T-helper 22 cell (primary cell): Measurements from ENCODE around the gene ARL17A.
"Not testable (repeated sequence)": the region's sequence is repeated elsewhere in the genome, so short reads cannot be mapped to it uniquely, and the experiment has no call there.

Source experiments
- DNase-seq: peaks from one replicate; pipeline ENCODE4 v3.0.0-alpha.2; 2020; ENCODE audit warnings: low read depth

The ARL17A gene

DNA sequence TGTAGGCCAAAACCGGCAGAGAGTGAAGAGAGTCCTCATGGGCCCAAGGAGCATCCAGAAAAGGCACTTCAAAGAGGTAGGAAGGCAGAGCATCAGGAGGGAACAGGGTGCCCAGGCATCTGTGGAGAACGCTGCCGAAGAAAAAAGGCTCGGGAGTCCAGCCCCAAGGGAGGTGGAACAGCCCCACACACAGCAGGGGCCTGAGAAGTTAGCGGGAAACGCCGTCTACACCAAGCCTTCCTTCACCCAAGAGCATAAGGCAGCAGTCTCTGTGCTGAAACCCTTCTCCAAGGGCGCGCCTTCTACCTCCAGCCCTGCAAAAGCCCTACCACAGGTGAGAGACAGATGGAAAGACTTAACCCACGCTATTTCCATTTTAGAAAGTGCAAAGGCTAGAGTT is 30.9 kb downstream of the ARL17A start:
- DNase-seq: not testable (repeated sequence)

DNA sequence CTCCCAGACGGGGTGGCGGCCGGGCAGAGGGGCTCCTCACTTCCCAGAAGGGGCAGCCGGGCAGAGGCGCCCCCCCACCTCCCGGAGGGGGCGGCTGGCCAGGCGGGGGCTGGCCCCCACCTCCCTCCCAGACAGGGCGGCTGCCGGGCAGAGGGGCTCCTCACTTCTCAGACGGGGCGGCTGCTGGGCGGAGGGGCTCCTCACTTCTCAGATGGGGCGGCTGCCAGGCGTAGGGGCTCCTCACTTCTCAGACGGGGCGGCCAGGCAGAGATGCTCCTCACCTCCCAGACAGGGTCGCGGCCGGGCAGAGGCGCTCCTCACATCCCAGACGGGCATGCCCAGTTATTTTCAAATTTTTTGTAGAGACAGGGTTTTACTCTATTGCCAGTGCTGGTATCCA is 44.8 kb downstream of the ARL17A start:
- DNase-seq: not testable (repeated sequence)

DNA sequence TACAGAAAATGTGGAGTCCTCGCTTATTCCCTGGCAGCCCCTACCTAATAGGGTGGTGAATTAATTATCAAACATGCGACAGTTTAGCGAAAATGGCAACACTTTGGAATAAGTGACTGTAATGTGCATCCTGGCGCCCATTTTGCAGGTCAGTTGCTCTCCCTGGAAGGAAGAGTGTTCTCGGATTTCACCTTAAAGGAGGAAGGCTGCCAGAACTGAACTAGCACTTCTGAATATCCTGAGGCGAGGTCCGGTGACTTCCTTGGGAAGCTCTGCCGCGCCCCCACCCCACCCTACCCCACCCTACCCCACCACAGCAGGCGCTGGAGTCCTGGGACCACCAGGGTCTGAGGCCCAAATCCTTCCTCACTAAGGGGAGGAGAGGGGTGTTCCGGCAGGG is 67.3 kb downstream of the ARL17A start, which contains the start of gene LRRC37A2:
Gene LRRC37A2 (plus strand): TSS at position 301 of the 400 bp plus-strand sequence. CDS start 245 bp downstream, outside the sequence.
- DNase-seq: not testable (repeated sequence)

DNA sequence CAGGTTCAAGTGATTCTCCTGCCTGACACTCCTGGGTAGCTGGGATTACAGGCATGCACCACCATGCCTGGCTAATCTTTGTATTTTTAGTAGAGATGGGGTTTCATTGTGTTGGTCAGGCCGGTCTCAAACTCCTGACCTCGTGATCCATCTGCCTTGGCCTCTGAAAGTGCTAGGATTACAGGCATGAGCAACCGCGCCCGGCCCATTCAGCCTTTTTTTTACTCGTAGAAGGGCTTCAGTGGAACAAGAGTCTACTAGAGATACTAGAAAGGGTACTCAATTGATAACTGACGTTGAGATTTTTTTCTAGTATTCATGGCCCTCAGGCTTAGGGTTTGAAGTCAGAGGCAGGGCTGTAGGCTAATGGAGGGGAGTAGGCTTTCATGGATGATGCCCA is 73.6 kb downstream of the ARL17A start:
- DNase-seq: not testable (repeated sequence)

DNA sequence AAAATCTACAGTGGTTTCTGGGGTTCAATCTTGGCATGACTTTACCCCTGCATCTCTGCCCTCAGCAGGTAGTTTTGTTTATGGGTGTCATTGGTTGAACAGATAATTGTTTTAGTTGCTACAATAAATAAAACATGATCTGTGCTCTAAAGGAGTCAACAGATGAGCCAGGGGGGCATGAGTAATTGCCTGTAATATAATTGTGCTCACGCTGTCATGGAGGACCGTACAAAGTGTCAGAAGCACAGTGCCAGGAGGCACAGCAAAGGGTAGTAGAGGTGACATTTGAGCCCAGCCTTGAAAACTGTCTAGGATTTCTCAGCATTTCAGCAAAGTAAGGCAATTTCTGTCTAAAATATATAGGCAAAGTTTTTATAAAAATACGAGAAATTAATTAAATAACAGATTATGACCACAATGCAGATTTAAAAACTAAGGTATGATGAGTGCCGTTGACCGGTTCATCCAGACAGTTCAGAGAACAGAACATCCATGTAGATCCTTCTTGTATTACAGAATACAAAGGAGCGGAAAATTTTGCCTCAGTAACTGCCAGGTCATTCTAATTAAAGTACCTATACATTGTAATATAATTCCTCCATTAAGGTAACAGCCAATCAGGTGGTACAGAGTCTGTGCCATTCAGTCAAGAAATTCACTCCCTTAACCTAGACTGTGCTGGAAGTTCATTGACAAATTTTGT is 79.9 kb downstream of the ARL17A start:
- not testable (repeated sequence) for DNase-seq

DNA sequence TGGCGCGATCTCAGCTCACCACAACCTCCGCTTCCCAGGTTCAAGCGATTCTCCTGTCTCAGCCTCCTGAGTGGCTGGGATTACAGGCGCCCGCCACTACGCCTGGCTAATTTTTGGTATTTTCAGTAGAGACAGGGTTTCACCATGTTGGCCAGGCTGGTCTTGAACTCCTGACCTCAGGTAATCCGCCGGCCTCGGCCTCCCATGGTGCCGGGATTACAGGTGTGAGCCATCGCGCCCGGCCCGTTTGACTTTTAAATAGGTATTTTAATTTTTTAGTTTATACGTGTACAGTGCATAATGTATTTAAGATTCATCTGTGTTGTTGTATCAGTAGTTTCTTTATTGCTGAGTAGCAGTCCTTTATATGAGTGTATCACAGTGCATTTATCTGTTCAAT is 87.5 kb downstream of the ARL17A start:
- not testable (repeated sequence) for DNase-seq

DNA sequence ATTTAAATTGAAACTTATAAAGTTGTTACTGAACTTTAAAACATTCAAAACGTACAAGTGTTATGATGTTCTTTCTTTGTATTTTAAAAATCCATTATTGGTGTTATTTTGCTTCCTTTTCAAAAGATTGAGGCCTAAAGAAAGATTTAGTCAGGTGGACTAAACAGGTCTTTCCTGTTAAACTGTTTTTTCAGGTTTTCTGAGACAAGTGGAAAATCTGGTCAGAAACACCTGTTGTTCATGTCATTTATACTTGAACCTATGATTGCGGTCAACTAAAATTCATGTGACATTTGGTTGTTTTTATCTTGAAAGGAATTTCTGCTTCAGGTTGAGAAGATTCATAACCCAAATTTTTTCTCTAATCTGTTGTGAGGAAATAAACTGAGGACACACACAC is 98.2 kb downstream of the ARL17A start:
- not testable (repeated sequence) for DNase-seq

DNA sequence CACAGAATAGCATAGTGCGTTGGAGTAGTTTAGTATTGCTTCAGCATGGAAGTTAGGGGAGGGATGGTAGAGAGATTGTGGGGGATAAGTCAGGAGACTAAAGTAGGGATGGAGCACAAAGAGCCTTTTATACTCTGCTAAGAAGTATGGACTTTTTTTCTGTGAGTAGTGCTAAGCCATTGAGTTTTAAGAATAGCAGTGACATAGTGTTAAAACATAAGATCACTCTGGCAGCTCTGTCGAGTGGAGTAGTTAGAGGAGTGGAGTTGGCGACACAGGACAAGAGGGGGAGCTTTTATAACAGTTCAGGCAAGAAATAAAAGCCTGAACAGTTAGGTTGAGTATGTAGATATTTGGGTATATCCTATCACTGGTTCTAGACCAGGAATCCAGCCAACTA is 100.7 kb downstream of the ARL17A start:
- DNase-seq: not testable (repeated sequence)

DNA sequence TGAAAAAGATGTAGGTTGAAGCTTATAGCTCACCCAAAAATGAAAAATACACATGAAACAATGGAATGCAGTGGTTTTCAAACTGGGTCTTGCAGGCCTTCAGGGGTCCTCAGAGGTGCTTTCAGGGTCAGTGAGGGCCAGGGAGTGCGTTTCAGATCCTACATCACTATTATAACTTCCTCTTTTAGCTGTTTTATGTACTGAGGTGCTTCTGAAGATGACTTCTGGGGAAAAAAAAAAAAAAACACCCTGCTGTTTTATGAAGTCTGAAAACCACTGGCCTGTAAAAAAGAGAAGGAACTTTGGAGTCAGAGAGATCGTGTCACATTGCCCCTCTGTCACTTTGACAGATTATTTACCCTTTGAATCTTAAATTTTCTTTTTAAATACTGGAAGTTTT is 103.9 kb downstream of the ARL17A start:
- not testable (repeated sequence) for DNase-seq

DNA sequence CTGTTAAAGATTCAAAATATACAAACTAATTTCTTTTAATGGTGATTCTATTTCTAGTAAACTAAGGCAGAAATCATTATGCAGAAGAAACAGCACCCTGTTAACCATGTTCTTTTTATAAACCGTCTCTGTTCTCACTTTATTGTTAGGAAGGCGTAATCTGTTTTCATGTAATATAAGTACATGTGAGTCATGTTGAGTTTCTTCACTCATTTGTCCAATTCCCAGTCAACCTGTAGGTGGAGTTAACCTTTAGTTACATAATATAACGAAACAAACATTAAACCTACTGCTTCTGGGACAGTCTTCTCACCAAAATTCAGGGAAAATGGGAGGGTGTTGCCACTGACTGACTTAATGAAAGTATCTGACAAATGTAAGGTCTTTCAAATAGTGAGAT is 105.0 kb downstream of the ARL17A start:
- not testable (repeated sequence) for DNase-seq

DNA sequence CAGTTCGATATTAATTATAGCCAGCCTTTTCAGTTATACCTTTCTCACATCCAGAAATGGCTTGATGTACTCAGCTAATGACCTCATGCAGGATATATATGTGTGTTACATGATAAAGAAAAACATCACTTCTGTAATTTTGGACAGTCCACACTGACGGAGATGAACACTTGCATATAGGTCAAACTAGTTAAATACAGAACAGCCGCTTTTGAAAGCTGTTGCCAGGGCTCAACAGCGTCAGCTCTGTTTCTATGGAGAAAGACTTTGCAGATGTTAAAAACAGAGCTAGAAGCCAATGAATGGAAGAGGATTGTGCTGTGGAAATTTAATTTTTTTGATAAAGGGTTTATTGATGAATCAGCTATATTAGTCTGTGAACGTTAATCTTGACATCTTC is 111.9 kb downstream of the ARL17A start:
- not testable (repeated sequence) for DNase-seq
